ENCODE results near the gene PTPRQ. TPM values are rescaled to one million over a fixed set of nuclear protein-coding genes. Genes with fewer than 3 reads are reported as not detected.

The PTPRQ gene
- total and polyA plus RNA-seq, 11 donors, result 0.05 to 4.2 (median 0.20) TPM; not detected in 2

DNA sequence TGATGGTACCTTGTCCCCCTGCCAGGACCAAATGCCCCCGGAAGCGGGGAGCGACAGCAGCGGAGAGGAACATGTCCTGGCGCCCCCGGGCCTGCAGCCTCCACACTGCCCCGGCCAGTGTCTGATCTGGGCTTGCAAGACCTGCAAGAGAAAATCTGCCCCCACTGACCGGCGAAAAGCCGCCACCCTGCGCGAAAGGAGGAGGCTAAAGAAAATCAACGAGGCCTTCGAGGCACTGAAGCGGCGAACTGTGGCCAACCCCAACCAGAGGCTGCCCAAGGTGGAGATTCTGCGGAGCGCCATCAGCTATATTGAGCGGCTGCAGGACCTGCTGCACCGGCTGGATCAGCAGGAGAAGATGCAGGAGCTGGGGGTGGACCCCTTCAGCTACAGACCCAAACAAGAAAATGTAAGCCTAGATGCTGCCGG is 263.8 kb downstream of the PTPRQ start:
- H3K27ac ChIP-seq, result no peak overlapping the region
- 47 to 57% (median 55%) methylated on average over 14 to 21 of the region's 21 CpGs for WGBS, 4 donors
- ATAC-seq (no peak), DNase-seq (no peak)
- no peaks in the 10 kb centered on the region for H3K9me3 ChIP-seq
- intact Hi-C loops (cut with DNase I), result no loop called here
- peaks cover 0 to 28% (median 5%) of the 10 kb centered on the region in 9 donors for H3K27me3 ChIP-seq
- no peak for TF ChIP-seq POLR2A (IDR thresholded peaks at IDR 0.05)
- TF ChIP-seq, protein P1, sequence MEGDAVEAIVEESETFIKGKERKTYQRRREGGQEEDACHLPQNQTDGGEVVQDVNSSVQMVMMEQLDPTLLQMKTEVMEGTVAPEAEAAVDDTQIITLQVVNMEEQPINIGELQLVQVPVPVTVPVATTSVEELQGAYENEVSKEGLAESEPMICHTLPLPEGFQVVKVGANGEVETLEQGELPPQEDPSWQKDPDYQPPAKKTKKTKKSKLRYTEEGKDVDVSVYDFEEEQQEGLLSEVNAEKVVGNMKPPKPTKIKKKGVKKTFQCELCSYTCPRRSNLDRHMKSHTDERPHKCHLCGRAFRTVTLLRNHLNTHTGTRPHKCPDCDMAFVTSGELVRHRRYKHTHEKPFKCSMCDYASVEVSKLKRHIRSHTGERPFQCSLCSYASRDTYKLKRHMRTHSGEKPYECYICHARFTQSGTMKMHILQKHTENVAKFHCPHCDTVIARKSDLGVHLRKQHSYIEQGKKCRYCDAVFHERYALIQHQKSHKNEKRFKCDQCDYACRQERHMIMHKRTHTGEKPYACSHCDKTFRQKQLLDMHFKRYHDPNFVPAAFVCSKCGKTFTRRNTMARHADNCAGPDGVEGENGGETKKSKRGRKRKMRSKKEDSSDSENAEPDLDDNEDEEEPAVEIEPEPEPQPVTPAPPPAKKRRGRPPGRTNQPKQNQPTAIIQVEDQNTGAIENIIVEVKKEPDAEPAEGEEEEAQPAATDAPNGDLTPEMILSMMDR (IDR thresholded peaks at IDR 0.05), result no peak
- H3K4me3 ChIP-seq, result peak overlapping the region in 1 of 12 donors; percentile 20
- no peaks in the 10 kb centered on the region for H3K36me3 ChIP-seq
- peaks cover 0 to 10% (median under 1%) of the 10 kb centered on the region in 12 donors for H3K4me1 ChIP-seq

GRCh38 chr12:80708259-80708974 is 264.4 kb downstream of the PTPRQ start:
- 7 to 19% (median 12%) methylated on average over 45 to 50 of the region's 50 CpGs for WGBS, 4 donors
- no peak for DNase-seq

DNA sequence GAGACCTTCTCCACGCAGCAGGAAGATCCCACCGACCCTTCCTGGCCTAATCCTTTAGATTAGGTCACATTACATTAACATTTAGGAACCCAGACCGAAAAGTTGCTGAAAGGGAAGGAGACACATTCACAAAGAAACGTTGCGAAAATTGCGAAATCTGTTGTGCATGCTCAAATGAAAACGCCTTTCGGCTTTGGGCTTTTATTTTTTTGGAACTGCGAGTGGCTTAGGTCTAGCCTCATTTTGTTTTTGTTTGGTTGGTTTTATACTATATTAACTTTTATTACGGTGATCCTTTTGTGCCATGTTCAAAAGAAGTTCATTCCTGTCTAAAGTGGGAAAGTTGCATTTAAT is 264.9 kb downstream of the PTPRQ start:
- no peak for DNase-seq
- peaks cover 0 to 38% (median 5%) of the 10 kb centered on the region in 9 donors for H3K27me3 ChIP-seq
- no peak overlapping the region for H3K27ac ChIP-seq
- ATAC-seq, result no peak
- WGBS, 4 donors, result 55 to 66% (median 60%) methylated on average over 10 of the region's 10 CpGs
- no peaks in the 10 kb centered on the region for H3K36me3 ChIP-seq
- intact Hi-C loops (cut with DNase I), result no loop called here
- H3K4me3 ChIP-seq, result no peak overlapping the region
- peaks cover 0 to 8% (median 0%) of the 10 kb centered on the region in 12 donors for H3K4me1 ChIP-seq
- no peaks in the 10 kb centered on the region for H3K9me3 ChIP-seq
- TF ChIP-seq, protein P1 (IDR thresholded peaks at IDR 0.05), result no peak
- TF ChIP-seq POLR2A (IDR thresholded peaks at IDR 0.05), result no peak

More at GRCh38 chr12:80708259-80708974, 264.4 kb downstream of the PTPRQ start:
- peaks cover 0 to 33% (median 5%) of the 10 kb centered on the region in 9 donors for H3K27me3 ChIP-seq
- no peak for ATAC-seq
- no peaks in the 10 kb centered on the region for H3K36me3 ChIP-seq
- H3K4me1 ChIP-seq, result peaks cover 0 to 8% (median 0%) of the 10 kb centered on the region in 12 donors
- H3K4me3 ChIP-seq, result peak overlapping the region in 6 of 12 donors; percentile 7 to 25 (median 18)
- intact Hi-C loops (cut with DNase I), result no loop called here
- H3K9me3 ChIP-seq, result no peaks in the 10 kb centered on the region
- TF ChIP-seq POLR2A (IDR thresholded peaks at IDR 0.05), result no peak
- TF ChIP-seq, protein P1 (IDR thresholded peaks at IDR 0.05), result no peak
- no peak overlapping the region for H3K27ac ChIP-seq

GRCh38 chr12:80709811-80710726 is 266.0 kb downstream of the PTPRQ start:
- no peak for ATAC-seq

More at GRCh38 chr12:80709811-80710726, 266.0 kb downstream of the PTPRQ start:
- peaks cover 0 to 39% (median 6%) of the 10 kb centered on the region in 9 donors for H3K27me3 ChIP-seq
- TF ChIP-seq, protein P1 (IDR thresholded peaks at IDR 0.05), result peak in 4 of 12 donors; percentile 5 to 16 (median 9)
- no peak for TF ChIP-seq POLR2A (IDR thresholded peaks at IDR 0.05)
- no peaks in the 10 kb centered on the region for H3K9me3 ChIP-seq
- intact Hi-C loops (cut with DNase I), result no loop called here
- H3K27ac ChIP-seq, result no peak overlapping the region
- H3K4me3 ChIP-seq, result no peak overlapping the region
- no peak for DNase-seq
- peaks cover 0 to 8% (median 0%) of the 10 kb centered on the region in 12 donors for H3K4me1 ChIP-seq
- 74 to 81% (median 77%) methylated on average over 20 of the region's 20 CpGs for whole genome bisulfite sequencing, 4 donors
- no peaks in the 10 kb centered on the region for H3K36me3 ChIP-seq
